ENCODE measurements around the gene ADRA2B.

DNA sequence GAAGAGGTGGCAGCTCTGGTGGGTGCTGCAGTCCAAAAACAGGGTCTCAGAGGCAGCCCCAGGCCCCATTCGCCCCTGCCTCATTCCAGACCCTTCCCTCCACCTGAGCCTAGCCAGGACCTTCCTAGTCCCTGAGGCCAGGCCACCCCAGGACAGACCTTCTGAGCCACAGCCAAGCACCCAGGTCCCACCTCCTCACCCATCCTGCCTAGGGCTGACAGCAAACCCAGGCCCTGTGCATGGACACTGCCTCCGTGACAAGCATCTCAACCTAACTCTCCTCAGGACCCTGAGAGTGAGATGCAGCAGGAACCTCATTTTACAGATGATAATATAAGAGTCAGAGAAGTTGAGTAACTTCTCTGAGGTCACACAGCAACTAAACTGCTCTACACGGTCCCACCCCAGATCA, 15.5 kb downstream of the ADRA2B start:
- TF ChIP-seq, protein P1, sequence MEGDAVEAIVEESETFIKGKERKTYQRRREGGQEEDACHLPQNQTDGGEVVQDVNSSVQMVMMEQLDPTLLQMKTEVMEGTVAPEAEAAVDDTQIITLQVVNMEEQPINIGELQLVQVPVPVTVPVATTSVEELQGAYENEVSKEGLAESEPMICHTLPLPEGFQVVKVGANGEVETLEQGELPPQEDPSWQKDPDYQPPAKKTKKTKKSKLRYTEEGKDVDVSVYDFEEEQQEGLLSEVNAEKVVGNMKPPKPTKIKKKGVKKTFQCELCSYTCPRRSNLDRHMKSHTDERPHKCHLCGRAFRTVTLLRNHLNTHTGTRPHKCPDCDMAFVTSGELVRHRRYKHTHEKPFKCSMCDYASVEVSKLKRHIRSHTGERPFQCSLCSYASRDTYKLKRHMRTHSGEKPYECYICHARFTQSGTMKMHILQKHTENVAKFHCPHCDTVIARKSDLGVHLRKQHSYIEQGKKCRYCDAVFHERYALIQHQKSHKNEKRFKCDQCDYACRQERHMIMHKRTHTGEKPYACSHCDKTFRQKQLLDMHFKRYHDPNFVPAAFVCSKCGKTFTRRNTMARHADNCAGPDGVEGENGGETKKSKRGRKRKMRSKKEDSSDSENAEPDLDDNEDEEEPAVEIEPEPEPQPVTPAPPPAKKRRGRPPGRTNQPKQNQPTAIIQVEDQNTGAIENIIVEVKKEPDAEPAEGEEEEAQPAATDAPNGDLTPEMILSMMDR (IDR thresholded peaks at IDR 0.05) = no peak
- no peak for TF ChIP-seq POLR2AphosphoS5 (IDR thresholded peaks at IDR 0.05; ENCODE audit: low read depth, low read length)
